Measurements from ENCODE around the gene JMJD8.

GRCh38 chr16:714558-715476, 30.7 kb upstream of the JMJD8 start, which contains the start of gene METRN:
- no peak for TF ChIP-seq POLR2A (IDR thresholded peaks at IDR 0.05)
- TF ChIP-seq POLR2AphosphoS5 (IDR thresholded peaks at IDR 0.05; ENCODE audit: insufficient read depth in 1 of 2, low read depth in 1 of 2) = no peak
- TF ChIP-seq, protein P1, sequence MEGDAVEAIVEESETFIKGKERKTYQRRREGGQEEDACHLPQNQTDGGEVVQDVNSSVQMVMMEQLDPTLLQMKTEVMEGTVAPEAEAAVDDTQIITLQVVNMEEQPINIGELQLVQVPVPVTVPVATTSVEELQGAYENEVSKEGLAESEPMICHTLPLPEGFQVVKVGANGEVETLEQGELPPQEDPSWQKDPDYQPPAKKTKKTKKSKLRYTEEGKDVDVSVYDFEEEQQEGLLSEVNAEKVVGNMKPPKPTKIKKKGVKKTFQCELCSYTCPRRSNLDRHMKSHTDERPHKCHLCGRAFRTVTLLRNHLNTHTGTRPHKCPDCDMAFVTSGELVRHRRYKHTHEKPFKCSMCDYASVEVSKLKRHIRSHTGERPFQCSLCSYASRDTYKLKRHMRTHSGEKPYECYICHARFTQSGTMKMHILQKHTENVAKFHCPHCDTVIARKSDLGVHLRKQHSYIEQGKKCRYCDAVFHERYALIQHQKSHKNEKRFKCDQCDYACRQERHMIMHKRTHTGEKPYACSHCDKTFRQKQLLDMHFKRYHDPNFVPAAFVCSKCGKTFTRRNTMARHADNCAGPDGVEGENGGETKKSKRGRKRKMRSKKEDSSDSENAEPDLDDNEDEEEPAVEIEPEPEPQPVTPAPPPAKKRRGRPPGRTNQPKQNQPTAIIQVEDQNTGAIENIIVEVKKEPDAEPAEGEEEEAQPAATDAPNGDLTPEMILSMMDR (IDR thresholded peaks at IDR 0.05) = no peak

All from vagina (tissue), 2 donors.